GM23338 (cell line): ENCODE data around the gene PDLIM5. TPM values are rescaled to one million over a fixed set of nuclear protein-coding genes. Genes with fewer than 3 reads are reported as not detected.
A peak's percentile ranks its signal among the peaks of the same experiment; 100 is the strongest.

ENCODE experiments used
- ATAC-seq: fragments of 200-7000 bp; cut with Tn5 transposase; 3 replicates; pipeline ENCODE4 v1.9.1; 2020
- DNase-seq: peaks from one replicate; pipeline ENCODE4 v3.0.0-alpha.2; 2015; ENCODE audit warnings: low spot score
- H2AFZ ChIP-seq: fragments of 200-600 bp; sonication (generic); 2 replicates; pipeline ENCODE4 v1.8.0; 2016; ENCODE audit warnings: antibody characterized with exemption, mild to moderate bottlenecking, moderate library complexity
- H3F3A ChIP-seq: fragments of 200-600 bp; sonication (generic); replicated peaks from 2 replicates; pipeline ENCODE4 v1.8.0; 2017; ENCODE audit warnings: antibody characterized with exemption, mixed run types, low read depth
- H3K27ac ChIP-seq: fragments of 200-600 bp; sonication (generic); 2 replicates; pipeline ENCODE4 v1.6.1; 2016; ENCODE audit warnings: low read depth
- H3K27me3 ChIP-seq: fragments of 200-600 bp; sonication (generic); 2 replicates; pipeline ENCODE4 v1.8.0; 2016; ENCODE audit warnings: mild to moderate bottlenecking, mixed run types, moderate library complexity; ENCODE audit not compliant: insufficient read depth
- H3K36me3 ChIP-seq: fragments of 200-600 bp; sonication (generic); 2 replicates; pipeline ENCODE4 v1.8.0; 2016; ENCODE audit warnings: mild to moderate bottlenecking; ENCODE audit not compliant: insufficient read depth
- H3K4me1 ChIP-seq: fragments of 200-600 bp; sonication (generic); 2 replicates; pipeline ENCODE4 v1.8.0; 2016; ENCODE audit warnings: mild to moderate bottlenecking, moderate library complexity; ENCODE audit not compliant: insufficient read depth
- H3K4me2 ChIP-seq: fragments of 200-600 bp; sonication (generic); 2 replicates; pipeline ENCODE4 v1.7.1; 2017; ENCODE audit warnings: mixed run types
- H3K4me3 ChIP-seq: fragments of 200-600 bp; sonication (generic); 2 replicates; pipeline ENCODE4 v1.6.1; 2016; ENCODE audit warnings: mixed run types
- H3K79me2 ChIP-seq: fragments of 200-600 bp; sonication (generic); replicated peaks from 2 replicates; pipeline ENCODE4 v1.8.0; 2017; ENCODE audit warnings: mild to moderate bottlenecking; ENCODE audit not compliant: insufficient read depth
- H3K9me2 ChIP-seq: fragments of 200-600 bp; sonication (generic); 2 replicates; pipeline ENCODE4 v1.8.0; 2017; ENCODE audit not compliant: insufficient read depth
- H4K20me1 ChIP-seq: fragments of 200-600 bp; sonication (generic); replicated peaks from 2 replicates; pipeline ENCODE4 v1.8.0; 2017; ENCODE audit warnings: mild to moderate bottlenecking; ENCODE audit not compliant: insufficient read depth
- H3K27ac Mint-ChIP-seq: 2 replicates; pipeline ENCODE4 v1.8.0; 2020; ENCODE audit warnings: inconsistent platforms, mild to moderate bottlenecking, moderate library complexity, mixed read lengths
- H3K27me3 Mint-ChIP-seq: 3 replicates; pipeline ENCODE4 v1.8.0; 2022; ENCODE audit warnings: low read depth, mild to moderate bottlenecking, moderate library complexity, mixed read lengths, inconsistent platforms; ENCODE audit not compliant: insufficient read depth, poor library complexity
- H3K36me3 Mint-ChIP-seq: 3 replicates; pipeline ENCODE4 v1.8.0; 2021; ENCODE audit warnings: low read depth, mild to moderate bottlenecking, inconsistent platforms, moderate library complexity, mixed read lengths
- H3K4me1 Mint-ChIP-seq: 3 replicates; pipeline ENCODE4 v1.8.0; 2020; ENCODE audit warnings: mild to moderate bottlenecking, inconsistent platforms, mixed read lengths
- H3K4me3 Mint-ChIP-seq: 3 replicates; pipeline ENCODE4 v1.8.0; 2021; ENCODE audit warnings: moderate library complexity, mild to moderate bottlenecking, inconsistent platforms, mixed read lengths
- H3K9me3 Mint-ChIP-seq: 3 replicates; pipeline ENCODE4 v1.8.0; 2020; ENCODE audit warnings: moderate library complexity, mild to moderate bottlenecking, inconsistent platforms, mixed read lengths
- NANOG ChIP-seq: IDR thresholded peaks from 2 replicates; pipeline ENCODE4 v1.6.1; 2016; ENCODE audit warnings: antibody characterized with exemption, borderline replicate concordance
- POLR2AphosphoS5 ChIP-seq: IDR thresholded peaks from 2 replicates; pipeline ENCODE4 v1.6.1; 2016; ENCODE audit warnings: antibody characterized with exemption, low read depth
- ZNF114 ChIP-seq: fragments of 250-450 bp; sonication (Bioruptor Pico); IDR thresholded peaks from 2 replicates; pipeline ENCODE4 v1.5.0; 2020; ENCODE audit warnings: mild to moderate bottlenecking, moderate library complexity
- ZNF331 ChIP-seq: fragments of 250-450 bp; sonication (Bioruptor Pico); IDR thresholded peaks from 2 replicates; pipeline ENCODE4 v1.5.0; 2020; ENCODE audit warnings: low read depth, mild to moderate bottlenecking, moderate library complexity
- polyA plus RNA-seq: library from polyadenylated mRNA; unstranded; fragments of >200 nt; fragmentation: Nextera tagmentation; extraction: Ambion mirVana; gene quantifications from 2 replicates; pipeline ENCODE4 v1.2.1, GENCODE V29; 2016
- total RNA-seq: library from RNA; depleted of rRNA; stranded (reverse); fragments of >200 nt; shearing (Covaris generic); gene quantifications from 2 replicates; pipeline ENCODE4 v1.2.3, GENCODE V29; 2014
- TF ChIP-seq, protein P1 (sequence below): IDR thresholded peaks from one replicate; pipeline ENCODE4 v1.6.1; 2018; ENCODE audit warnings: antibody characterized with exemption; ENCODE audit not compliant: unreplicated experiment
- TF ChIP-seq, protein P2 (sequence below): IDR thresholded peaks from 2 replicates; pipeline ENCODE4 v1.6.1; 2016; ENCODE audit warnings: antibody characterized with exemption
- TF ChIP-seq, protein P3 (sequence below), 2 experiments: fragments of 200-600 bp in 1 of 2; sonication (generic) in 1 of 2; conservative IDR thresholded peaks; 2 replicates each; pipeline versions ENCODE4 v1.5.1 to v1.6.1; 2016 to 2017; ENCODE audit warnings: antibody characterized with exemption in 2 of 2, low read depth in 2 of 2, mild to moderate bottlenecking in 2 of 2, moderate library complexity in 1 of 2

The PDLIM5 gene
- total and polyA plus RNA-seq, 2 experiments from 2014 or later: 45.2 to 53.0 TPM

GRCh38 chr4:94495408-94495807 lies 43.7 kb downstream of the PDLIM5 start:
- DNase-seq: no peak
- Histone ChIP-seq H3K4me3 (no peak overlapping the region), H3K4me1 (no peaks in the 10 kb centered on the region), H3K4me2 (no peak overlapping the region), H2AFZ (no peak overlapping the region), H3K79me2 (peaks cover 13% of the 10 kb centered on the region), H3K9me2 (no peaks in the 10 kb centered on the region), H3K36me3 (no peaks in the 10 kb centered on the region), H3K27me3 (no peaks in the 10 kb centered on the region), H3F3A (no peaks in the 10 kb centered on the region), H4K20me1 (no peaks in the 10 kb centered on the region), H3K27ac (no peak overlapping the region)
- Mint-ChIP-seq H3K36me3 (peaks cover 12% of the 10 kb centered on the region; the same call in 2 of the 3 replicates), H3K9me3 (peaks cover 11% of the 10 kb centered on the region; the same call in 2 of the 3 replicates), H3K27ac (no peak overlapping the region), H3K4me1 (peaks cover 8% of the 10 kb centered on the region; the same call in 2 of the 3 replicates), H3K27me3 (peaks cover 2% of the 10 kb centered on the region), H3K4me3 (no peak overlapping the region)
- no peak for ATAC-seq
- TF ChIP-seq, protein P1, sequence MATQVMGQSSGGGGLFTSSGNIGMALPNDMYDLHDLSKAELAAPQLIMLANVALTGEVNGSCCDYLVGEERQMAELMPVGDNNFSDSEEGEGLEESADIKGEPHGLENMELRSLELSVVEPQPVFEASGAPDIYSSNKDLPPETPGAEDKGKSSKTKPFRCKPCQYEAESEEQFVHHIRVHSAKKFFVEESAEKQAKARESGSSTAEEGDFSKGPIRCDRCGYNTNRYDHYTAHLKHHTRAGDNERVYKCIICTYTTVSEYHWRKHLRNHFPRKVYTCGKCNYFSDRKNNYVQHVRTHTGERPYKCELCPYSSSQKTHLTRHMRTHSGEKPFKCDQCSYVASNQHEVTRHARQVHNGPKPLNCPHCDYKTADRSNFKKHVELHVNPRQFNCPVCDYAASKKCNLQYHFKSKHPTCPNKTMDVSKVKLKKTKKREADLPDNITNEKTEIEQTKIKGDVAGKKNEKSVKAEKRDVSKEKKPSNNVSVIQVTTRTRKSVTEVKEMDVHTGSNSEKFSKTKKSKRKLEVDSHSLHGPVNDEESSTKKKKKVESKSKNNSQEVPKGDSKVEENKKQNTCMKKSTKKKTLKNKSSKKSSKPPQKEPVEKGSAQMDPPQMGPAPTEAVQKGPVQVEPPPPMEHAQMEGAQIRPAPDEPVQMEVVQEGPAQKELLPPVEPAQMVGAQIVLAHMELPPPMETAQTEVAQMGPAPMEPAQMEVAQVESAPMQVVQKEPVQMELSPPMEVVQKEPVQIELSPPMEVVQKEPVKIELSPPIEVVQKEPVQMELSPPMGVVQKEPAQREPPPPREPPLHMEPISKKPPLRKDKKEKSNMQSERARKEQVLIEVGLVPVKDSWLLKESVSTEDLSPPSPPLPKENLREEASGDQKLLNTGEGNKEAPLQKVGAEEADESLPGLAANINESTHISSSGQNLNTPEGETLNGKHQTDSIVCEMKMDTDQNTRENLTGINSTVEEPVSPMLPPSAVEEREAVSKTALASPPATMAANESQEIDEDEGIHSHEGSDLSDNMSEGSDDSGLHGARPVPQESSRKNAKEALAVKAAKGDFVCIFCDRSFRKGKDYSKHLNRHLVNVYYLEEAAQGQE: no peak
- TF ChIP-seq POLR2AphosphoS5: no peak
- no peak for TF ChIP-seq ZNF114 (CRISPR knock-in tag)
- TF ChIP-seq NANOG: no peak

- Mint-ChIP-seq H3K27ac (0 out of 2 replicates have a peak overlapping the region, but pooled peaks have one; percentile 34), H3K36me3 (peaks cover 12% of the 10 kb centered on the region; the same call in 2 of the 3 replicates), H3K27me3 (peaks cover 2% of the 10 kb centered on the region), H3K4me1 (peaks cover 2% of the 10 kb centered on the region; the same call in 1 of the 3 replicates), H3K9me3 (peaks cover 11% of the 10 kb centered on the region; the same call in 2 of the 3 replicates), H3K4me3 (no peak overlapping the region)
- Histone ChIP-seq H3K9me2 (no peaks in the 10 kb centered on the region), H2AFZ (no peak overlapping the region), H3K27me3 (no peaks in the 10 kb centered on the region), H3K4me1 (no peaks in the 10 kb centered on the region), H4K20me1 (no peaks in the 10 kb centered on the region), H3K36me3 (no peaks in the 10 kb centered on the region), H3K4me3 (no peak overlapping the region), H3K27ac (0 out of 2 replicates have a peak overlapping the region, but pooled peaks have one; percentile 10), H3K79me2 (peaks cover 5% of the 10 kb centered on the region), H3F3A (no peaks in the 10 kb centered on the region), H3K4me2 (no peak overlapping the region)
- no peak for DNase-seq
- no peak for ATAC-seq
- TF ChIP-seq, protein P1: no peak
- TF ChIP-seq, protein P2, sequence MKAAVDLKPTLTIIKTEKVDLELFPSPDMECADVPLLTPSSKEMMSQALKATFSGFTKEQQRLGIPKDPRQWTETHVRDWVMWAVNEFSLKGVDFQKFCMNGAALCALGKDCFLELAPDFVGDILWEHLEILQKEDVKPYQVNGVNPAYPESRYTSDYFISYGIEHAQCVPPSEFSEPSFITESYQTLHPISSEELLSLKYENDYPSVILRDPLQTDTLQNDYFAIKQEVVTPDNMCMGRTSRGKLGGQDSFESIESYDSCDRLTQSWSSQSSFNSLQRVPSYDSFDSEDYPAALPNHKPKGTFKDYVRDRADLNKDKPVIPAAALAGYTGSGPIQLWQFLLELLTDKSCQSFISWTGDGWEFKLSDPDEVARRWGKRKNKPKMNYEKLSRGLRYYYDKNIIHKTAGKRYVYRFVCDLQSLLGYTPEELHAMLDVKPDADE: no peak
- TF ChIP-seq ZNF114 (CRISPR knock-in tag) (no peak), ZNF331 (no peak), NANOG (no peak)
- TF ChIP-seq, protein P3, sequence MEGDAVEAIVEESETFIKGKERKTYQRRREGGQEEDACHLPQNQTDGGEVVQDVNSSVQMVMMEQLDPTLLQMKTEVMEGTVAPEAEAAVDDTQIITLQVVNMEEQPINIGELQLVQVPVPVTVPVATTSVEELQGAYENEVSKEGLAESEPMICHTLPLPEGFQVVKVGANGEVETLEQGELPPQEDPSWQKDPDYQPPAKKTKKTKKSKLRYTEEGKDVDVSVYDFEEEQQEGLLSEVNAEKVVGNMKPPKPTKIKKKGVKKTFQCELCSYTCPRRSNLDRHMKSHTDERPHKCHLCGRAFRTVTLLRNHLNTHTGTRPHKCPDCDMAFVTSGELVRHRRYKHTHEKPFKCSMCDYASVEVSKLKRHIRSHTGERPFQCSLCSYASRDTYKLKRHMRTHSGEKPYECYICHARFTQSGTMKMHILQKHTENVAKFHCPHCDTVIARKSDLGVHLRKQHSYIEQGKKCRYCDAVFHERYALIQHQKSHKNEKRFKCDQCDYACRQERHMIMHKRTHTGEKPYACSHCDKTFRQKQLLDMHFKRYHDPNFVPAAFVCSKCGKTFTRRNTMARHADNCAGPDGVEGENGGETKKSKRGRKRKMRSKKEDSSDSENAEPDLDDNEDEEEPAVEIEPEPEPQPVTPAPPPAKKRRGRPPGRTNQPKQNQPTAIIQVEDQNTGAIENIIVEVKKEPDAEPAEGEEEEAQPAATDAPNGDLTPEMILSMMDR (conservative IDR thresholded peaks at IDR 0.05; ENCODE audit: low read depth in 2 of 2): no peak
Measured at GRCh38 chr4:94497690-94498089, 45.9 kb downstream of the PDLIM5 start.
